HCT116 (cell line): ENCODE results near the gene CHRDL1. TPM values are rescaled to one million over a fixed set of nuclear protein-coding genes. Genes with fewer than 3 reads are reported as not detected.

ENCODE experiments used
- ATAC-seq: fragments of 200-7000 bp; cut with Tn5 transposase; 2 replicates; pipeline ENCODE4 v1.9.1; 2020; ENCODE audit warnings: mild to moderate bottlenecking, moderate library complexity
- BruUV-seq: library from RNA; stranded (reverse); fragments of 400-500 nt; replicated peaks from 2 replicates; lab custom pipeline; 2021; lab: Mats Ljungman, UMichigan
- CTCF ChIA-PET: fragments of 300-600 bp; sonication (Branson Sonifier 250); formaldehyde crosslinking; loops from one replicate; lab custom pipeline; 2021; ENCODE audit warnings: antibody characterized with exemption; lab: Charles Lee
- POLR2A ChIA-PET: fragments of 300-600, 350-600 bp; sonication (Branson Sonifier 250); formaldehyde crosslinking; loops from one replicate; lab custom pipeline; 2021; ENCODE audit warnings: antibody characterized with exemption; lab: Charles Lee
- RAD21 ChIA-PET, 2 experiments: fragments of 300-600 bp; sonication (Branson Sonifier 250); formaldehyde crosslinking; loops; one replicate each; lab custom pipeline; 2023; ENCODE audit warnings: low total read pairs in 2 of 2; ENCODE audit not compliant: uncharacterized antibody in 2 of 2, unreplicated experiment in 2 of 2, low non-redundant PET in 1 of 2; lab: Charles Lee
- DNase-seq: peaks from one replicate; pipeline ENCODE4 v3.0.0-alpha.2; 2010; ENCODE audit warnings: low read depth, low spot score
- H2AFZ ChIP-seq: fragments of 200-600 bp; shearing (Covaris generic), sonication (generic); 2 replicates; pipeline ENCODE4 v1.6.1; 2017; ENCODE audit warnings: low read depth, mixed run types, mixed read lengths, antibody characterized with exemption, low read length; ENCODE audit not compliant: poor library complexity, severe bottlenecking
- H3K27ac ChIP-seq: 2 replicates; pipeline ENCODE4 v1.5.1; 2012; ENCODE audit warnings: low read depth, low read length
- H3K27me3 ChIP-seq: fragments of 200-600 bp; sonication (generic); 2 replicates; pipeline ENCODE4 v1.6.1; 2016; ENCODE audit warnings: mixed run types, low read length, mixed read lengths; ENCODE audit not compliant: insufficient read depth
- H3K36me3 ChIP-seq, 2 experiments: fragments of 200-500 bp in 1 of 2; fragments of 200-600 bp in 1 of 2; sonication (Bioruptor generic) in 1 of 2; sonication (generic) in 1 of 2; 2 replicates each; pipeline versions ENCODE4 v1.5.1 to v1.6.1; 2014 to 2016; ENCODE audit warnings: low read length in 2 of 2, inconsistent platforms in 1 of 2, mixed read lengths in 1 of 2, mixed run types in 1 of 2; ENCODE audit not compliant: insufficient read depth in 2 of 2, control insufficient read depth in 1 of 2
- H3K4me1 ChIP-seq, 2 experiments: fragments of 200-600 bp in 1 of 2; sonication (generic) in 1 of 2; 2 replicates each; pipeline versions ENCODE4 v1.5.1 to v1.6.1; 2012 to 2017; ENCODE audit warnings: low read length in 2 of 2, inconsistent platforms in 1 of 2, mild to moderate bottlenecking in 1 of 2, mixed read lengths in 1 of 2, mixed run types in 1 of 2, moderate library complexity in 1 of 2; ENCODE audit not compliant: insufficient read depth in 2 of 2, control insufficient read depth in 1 of 2
- H3K4me2 ChIP-seq: fragments of 200-600 bp; sonication (generic); 2 replicates; pipeline ENCODE4 v1.6.1; 2017; ENCODE audit warnings: mixed run types, low read length, mixed read lengths
- H3K4me3 ChIP-seq, 2 experiments: fragments of 200-600 bp in 1 of 2; sonication (generic) in 1 of 2; replicated peaks in 1 of 2; 2 replicates each; pipeline ENCODE4 v1.5.1; 2011 to 2016; ENCODE audit warnings: low read length in 2 of 2, control low read depth in 1 of 2, low read depth in 1 of 2, mild to moderate bottlenecking in 1 of 2, mixed read lengths in 1 of 2, mixed run types in 1 of 2
- H3K79me2 ChIP-seq: fragments of 200-600 bp; sonication (generic); 2 replicates; pipeline ENCODE4 v1.6.1; 2017; ENCODE audit warnings: mild to moderate bottlenecking, mixed run types, low read length, moderate library complexity, mixed read lengths; ENCODE audit not compliant: insufficient read depth
- H3K9ac ChIP-seq: fragments of 200-600 bp; sonication (generic); 2 replicates; pipeline ENCODE4 v1.6.1; 2016; ENCODE audit warnings: low read length, mixed read lengths
- H3K9me2 ChIP-seq: fragments of 200-600 bp; sonication (generic), shearing (Covaris generic); 2 replicates; pipeline ENCODE4 v1.6.1; 2017; ENCODE audit warnings: mixed run types, mild to moderate bottlenecking, moderate library complexity; ENCODE audit not compliant: insufficient read depth
- H3K9me3 ChIP-seq, 2 experiments: fragments of 200-500 bp in 1 of 2; fragments of 200-600 bp in 1 of 2; sonication (Bioruptor generic) in 1 of 2; sonication (generic) in 1 of 2; 2 replicates each; pipeline ENCODE4 v1.6.1; 2014 to 2017; ENCODE audit warnings: low read length in 2 of 2, mixed read lengths in 2 of 2, inconsistent platforms in 1 of 2, low read depth in 1 of 2, mild to moderate bottlenecking in 1 of 2, mixed run types in 1 of 2, moderate library complexity in 1 of 2; ENCODE audit not compliant: control insufficient read depth in 1 of 2, insufficient read depth in 1 of 2
- H4K20me1 ChIP-seq: fragments of 200-600 bp; sonication (generic), shearing (Covaris generic); 2 replicates; pipeline ENCODE4 v1.6.1; 2017; ENCODE audit warnings: mixed run types, mild to moderate bottlenecking, moderate library complexity; ENCODE audit not compliant: insufficient read depth
- ATF3 ChIP-seq: IDR thresholded peaks from 2 replicates; pipeline ENCODE4 v1.6.1; 2012
- CTCF ChIP-seq, 3 experiments: fragments of 200-600 bp in 1 of 3; sonication (generic) in 1 of 3; IDR thresholded peaks in 2 of 3; conservative IDR thresholded peaks in 1 of 3; 2 replicates each; pipeline ENCODE4 v1.5.1; 2012 to 2017; ENCODE audit warnings: low read depth in 2 of 3, low read length in 2 of 3, antibody characterized with exemption in 1 of 3, borderline replicate concordance in 1 of 3, control low read depth in 1 of 3, mild to moderate bottlenecking in 1 of 3, mixed read lengths in 1 of 3, mixed run types in 1 of 3, moderate library complexity in 1 of 3; ENCODE audit not compliant: insufficient read depth in 1 of 3
- EGR1 ChIP-seq: IDR thresholded peaks from 2 replicates; pipeline ENCODE4 v1.6.1; 2012; ENCODE audit warnings: low read depth
- ELF1 ChIP-seq: IDR thresholded peaks from 2 replicates; pipeline ENCODE4 v1.6.1; 2012; ENCODE audit warnings: low read depth, borderline replicate concordance
- FOSL1 ChIP-seq: IDR thresholded peaks from 2 replicates; pipeline ENCODE4 v1.6.1; 2012; ENCODE audit warnings: low read depth
- MAX ChIP-seq: IDR thresholded peaks from 2 replicates; pipeline ENCODE4 v1.6.1; 2012
- POLR2A ChIP-seq: IDR thresholded peaks from 2 replicates; pipeline ENCODE4 v1.7.0; 2011; ENCODE audit warnings: borderline replicate concordance; ENCODE audit not compliant: insufficient read depth, insufficient read length; ENCODE audit errors: extremely low read depth
- POLR2AphosphoS5 ChIP-seq: IDR thresholded peaks from 2 replicates; pipeline ENCODE4 v1.6.1; 2011; ENCODE audit warnings: mild to moderate bottlenecking, low read depth, low read length, moderate library complexity
- RAD21 ChIP-seq: IDR thresholded peaks from 2 replicates; pipeline ENCODE4 v1.6.1; 2012; ENCODE audit warnings: low read depth, mild to moderate bottlenecking
- REST ChIP-seq: IDR thresholded peaks from 2 replicates; pipeline ENCODE4 v1.6.1; 2012; ENCODE audit warnings: low read depth
- SIN3A ChIP-seq: IDR thresholded peaks from 2 replicates; pipeline ENCODE4 v1.6.1; 2012; ENCODE audit warnings: low read depth
- SP1 ChIP-seq: IDR thresholded peaks from 2 replicates; pipeline ENCODE4 v1.6.1; 2012; ENCODE audit warnings: low read depth
- SRF ChIP-seq: IDR thresholded peaks from 2 replicates; pipeline ENCODE4 v1.6.1; 2012; ENCODE audit warnings: low read depth
- TCF7L2 ChIP-seq: IDR thresholded peaks from 2 replicates; pipeline ENCODE4 v1.7.0; 2011; ENCODE audit warnings: borderline replicate concordance, inconsistent platforms; ENCODE audit not compliant: insufficient read depth, insufficient read length; ENCODE audit errors: extremely low read depth
- YY1 ChIP-seq: IDR thresholded peaks from 2 replicates; pipeline ENCODE4 v1.6.1; 2011; ENCODE audit warnings: low read length, low read depth, moderate library complexity, mild to moderate bottlenecking; ENCODE audit not compliant: insufficient replicate concordance; ENCODE audit errors: extremely low read depth
- ZNF274 ChIP-seq: fragments of 200-500 bp; sonication (Bioruptor generic); IDR thresholded peaks from 2 replicates; pipeline ENCODE4 v1.6.1; 2014; ENCODE audit warnings: mild to moderate bottlenecking, low read depth, low read length, inconsistent platforms
- intact Hi-C: fragments of 100-400 bp; cut with micrococcal nuclease; formaldehyde crosslinking; loops from 2 replicates; pipeline ENCODE4 v1.10.0; 2022
- total RNA-seq: library from RNA; stranded (reverse); gene quantifications from one replicate; pipeline ENCODE4 v1.2.1, GENCODE V29; 2021; ENCODE audit not compliant: unreplicated experiment

The CHRDL1 gene
- total RNA-seq, 1 experiment from 2014 or later: 0.05 TPM

GRCh38 chrX:110734271-110734670 is 61.3 kb downstream of the CHRDL1 start:
- H3K79me2 ChIP-seq: no peaks in the 10 kb centered on the region
- no peak overlapping the region for H3K4me3 ChIP-seq
- H3K4me1 ChIP-seq: no peaks in the 10 kb centered on the region
- TF ChIP-seq ATF3 (no peak), CTCF (IDR thresholded peaks at IDR 0.05 in 2 of 3, conservative IDR thresholded peaks at IDR 0.05 in 1 of 3; ENCODE audit: borderline replicate concordance in 1 of 3, insufficient read depth in 1 of 3, low read depth in 2 of 3, low read length in 2 of 3) (no peak), ELF1 (no peak), EGR1 (no peak), MAX (no peak), POLR2A (no peak), SIN3A (no peak), ZNF274 (no peak), YY1 (no peak), FOSL1 (no peak), POLR2AphosphoS5 (no peak), TCF7L2 (no peak), RAD21 (no peak), SP1 (no peak), SRF (no peak), REST (no peak)
- ATAC-seq (no peak), DNase-seq (no peak)
- no peak overlapping the region for H3K4me2 ChIP-seq
- ChIA-PET POLR2A (no interaction called here), CTCF (no interaction called here), RAD21 (no interaction called here)
- no peak overlapping the region for H3K27ac ChIP-seq
- H3K36me3 ChIP-seq: no peaks in the 10 kb centered on the region
- H3K27me3 ChIP-seq: peaks cover 5% of the 10 kb centered on the region; the same call in 1 of the 2 replicates
- intact Hi-C loops: no loop called here
- no peak overlapping the region for H2AFZ ChIP-seq
- no peak overlapping the region for H3K9ac ChIP-seq
- H3K9me3 ChIP-seq: no peaks in the 10 kb centered on the region
- H4K20me1 ChIP-seq: no peaks in the 10 kb centered on the region
- no TSS peak for BruUV-seq
- H3K9me2 ChIP-seq: no peaks in the 10 kb centered on the region
